ENCODE results near the gene DYNC1LI1.
"Not testable (repeated sequence)": the region's sequence is repeated elsewhere in the genome, so short reads cannot be mapped to it uniquely, and the experiment has no call there.

The DYNC1LI1 gene

GRCh38 chr3:32545305-32545704, 25.4 kb downstream of the DYNC1LI1 start:
- Histone ChIP-seq H3K36me3 (ENCODE audit: control insufficient read depth, insufficient read depth, low read length) (peaks cover 2% of the 10 kb centered on the region), H3K27me3 (replicated peaks; ENCODE audit: control insufficient read depth, insufficient read depth, low read length, poor library complexity, severe bottlenecking) (no peaks in the 10 kb centered on the region), H3K9me3 (ENCODE audit: control insufficient read depth, low read length) (no peaks in the 10 kb centered on the region), H3K4me1 (ENCODE audit: control insufficient read depth, insufficient read depth, low read length, poor library complexity, severe bottlenecking) (no peaks in the 10 kb centered on the region), H3K27ac (ENCODE audit: insufficient read depth, low read length, poor library complexity, severe bottlenecking) (no peak overlapping the region), H3K4me3 (ENCODE audit: insufficient read depth, low read depth, low read length, poor library complexity, severe bottlenecking) (no peak overlapping the region)
- no peak for DNase-seq

- Histone ChIP-seq H3K4me1 (ENCODE audit: control insufficient read depth, insufficient read depth, low read length, poor library complexity, severe bottlenecking) (no peaks in the 10 kb centered on the region), H3K4me3 (ENCODE audit: insufficient read depth, low read depth, low read length, poor library complexity, severe bottlenecking) (no peak overlapping the region), H3K9me3 (ENCODE audit: control insufficient read depth, low read length) (no peaks in the 10 kb centered on the region), H3K27me3 (replicated peaks; ENCODE audit: control insufficient read depth, insufficient read depth, low read length, poor library complexity, severe bottlenecking) (no peaks in the 10 kb centered on the region), H3K27ac (ENCODE audit: insufficient read depth, low read length, poor library complexity, severe bottlenecking) (no peak overlapping the region), H3K36me3 (ENCODE audit: control insufficient read depth, insufficient read depth, low read length) (peaks cover 2% of the 10 kb centered on the region)
- no peak for DNase-seq
These were observed 25.8 kb downstream of the DYNC1LI1 start for GRCh38 chr3:32544894-32545293.

GRCh38 chr3:32542807-32543206, 27.9 kb downstream of the DYNC1LI1 start:
- no peak for DNase-seq
- no peak overlapping the region for H3K27ac ChIP-seq (ENCODE audit: insufficient read depth, low read length, poor library complexity, severe bottlenecking)
- H3K4me3 ChIP-seq (ENCODE audit: insufficient read depth, low read depth, low read length, poor library complexity, severe bottlenecking), result no peak overlapping the region
- H3K27me3 ChIP-seq (replicated peaks; ENCODE audit: control insufficient read depth, insufficient read depth, low read length, poor library complexity, severe bottlenecking), result no peaks in the 10 kb centered on the region
- no peaks in the 10 kb centered on the region for H3K4me1 ChIP-seq (ENCODE audit: control insufficient read depth, insufficient read depth, low read length, poor library complexity, severe bottlenecking)
- H3K9me3 ChIP-seq (ENCODE audit: control insufficient read depth, low read length), result no peaks in the 10 kb centered on the region
- peaks cover 2% of the 10 kb centered on the region for H3K36me3 ChIP-seq (ENCODE audit: control insufficient read depth, insufficient read depth, low read length)

- Histone ChIP-seq H3K4me3 (ENCODE audit: insufficient read depth, low read depth, low read length, poor library complexity, severe bottlenecking) (no peak overlapping the region), H3K4me1 (ENCODE audit: control insufficient read depth, insufficient read depth, low read length, poor library complexity, severe bottlenecking) (no peaks in the 10 kb centered on the region), H3K36me3 (ENCODE audit: control insufficient read depth, insufficient read depth, low read length) (peaks cover 7% of the 10 kb centered on the region), H3K27me3 (replicated peaks; ENCODE audit: control insufficient read depth, insufficient read depth, low read length, poor library complexity, severe bottlenecking) (no peaks in the 10 kb centered on the region), H3K27ac (ENCODE audit: insufficient read depth, low read length, poor library complexity, severe bottlenecking) (no peak overlapping the region), H3K9me3 (ENCODE audit: control insufficient read depth, low read length) (no peaks in the 10 kb centered on the region)
- DNase-seq, result no peak
These were observed 29.8 kb downstream of the DYNC1LI1 start for GRCh38 chr3:32540899-32541298.

GRCh38 chr3:32532434-32532833, 38.2 kb downstream of the DYNC1LI1 start:
- Histone ChIP-seq H3K27ac (ENCODE audit: insufficient read depth, low read length, poor library complexity, severe bottlenecking) (no peak overlapping the region), H3K9me3 (ENCODE audit: control insufficient read depth, low read length) (no peaks in the 10 kb centered on the region), H3K27me3 (replicated peaks; ENCODE audit: control insufficient read depth, insufficient read depth, low read length, poor library complexity, severe bottlenecking) (no peaks in the 10 kb centered on the region), H3K4me3 (ENCODE audit: insufficient read depth, low read depth, low read length, poor library complexity, severe bottlenecking) (no peak overlapping the region), H3K36me3 (ENCODE audit: control insufficient read depth, insufficient read depth, low read length) (peaks cover 23% of the 10 kb centered on the region), H3K4me1 (ENCODE audit: control insufficient read depth, insufficient read depth, low read length, poor library complexity, severe bottlenecking) (no peaks in the 10 kb centered on the region)
- no peak for DNase-seq

GRCh38 chr3:32531010-32531647, 39.5 kb downstream of the DYNC1LI1 start:
- H3K27ac ChIP-seq (ENCODE audit: insufficient read depth, low read length, poor library complexity, severe bottlenecking), result no peak overlapping the region
- H3K4me3 ChIP-seq (ENCODE audit: insufficient read depth, low read depth, low read length, poor library complexity, severe bottlenecking), result no peak overlapping the region
- no peak for DNase-seq
- no peaks in the 10 kb centered on the region for H3K9me3 ChIP-seq (ENCODE audit: control insufficient read depth, low read length)
- no peaks in the 10 kb centered on the region for H3K4me1 ChIP-seq (ENCODE audit: control insufficient read depth, insufficient read depth, low read length, poor library complexity, severe bottlenecking)
- peaks cover 28% of the 10 kb centered on the region for H3K36me3 ChIP-seq (ENCODE audit: control insufficient read depth, insufficient read depth, low read length)
- no peaks in the 10 kb centered on the region for H3K27me3 ChIP-seq (replicated peaks; ENCODE audit: control insufficient read depth, insufficient read depth, low read length, poor library complexity, severe bottlenecking)

GRCh38 chr3:32525720-32526119, 44.9 kb downstream of the DYNC1LI1 start:
- no peak for DNase-seq
- Histone ChIP-seq H3K27me3 (replicated peaks; ENCODE audit: control insufficient read depth, insufficient read depth, low read length, poor library complexity, severe bottlenecking) (no peaks in the 10 kb centered on the region), H3K4me3 (ENCODE audit: insufficient read depth, low read depth, low read length, poor library complexity, severe bottlenecking) (no peak overlapping the region), H3K4me1 (ENCODE audit: control insufficient read depth, insufficient read depth, low read length, poor library complexity, severe bottlenecking) (no peaks in the 10 kb centered on the region), H3K36me3 (ENCODE audit: control insufficient read depth, insufficient read depth, low read length) (peaks cover 15% of the 10 kb centered on the region), H3K27ac (ENCODE audit: insufficient read depth, low read length, poor library complexity, severe bottlenecking) (no peak overlapping the region), H3K9me3 (ENCODE audit: control insufficient read depth, low read length) (no peaks in the 10 kb centered on the region)

GRCh38 chr3:32522682-32523081, 48.0 kb downstream of the DYNC1LI1 start:
- peaks cover 10% of the 10 kb centered on the region for H3K36me3 ChIP-seq (ENCODE audit: control insufficient read depth, insufficient read depth, low read length)
- DNase-seq, result no peak
- no peak overlapping the region for H3K4me3 ChIP-seq (ENCODE audit: insufficient read depth, low read depth, low read length, poor library complexity, severe bottlenecking)
- no peaks in the 10 kb centered on the region for H3K4me1 ChIP-seq (ENCODE audit: control insufficient read depth, insufficient read depth, low read length, poor library complexity, severe bottlenecking)
- no peaks in the 10 kb centered on the region for H3K27me3 ChIP-seq (replicated peaks; ENCODE audit: control insufficient read depth, insufficient read depth, low read length, poor library complexity, severe bottlenecking)
- H3K27ac ChIP-seq (ENCODE audit: insufficient read depth, low read length, poor library complexity, severe bottlenecking), result no peak overlapping the region
- no peaks in the 10 kb centered on the region for H3K9me3 ChIP-seq (ENCODE audit: control insufficient read depth, low read length)

- H3K27me3 ChIP-seq (replicated peaks; ENCODE audit: control insufficient read depth, insufficient read depth, low read length, poor library complexity, severe bottlenecking); H3K36me3 ChIP-seq (ENCODE audit: control insufficient read depth, insufficient read depth, low read length); H3K4me1 ChIP-seq (ENCODE audit: control insufficient read depth, insufficient read depth, low read length, poor library complexity, severe bottlenecking); H3K27ac ChIP-seq (ENCODE audit: insufficient read depth, low read length, poor library complexity, severe bottlenecking); H3K4me3 ChIP-seq (ENCODE audit: insufficient read depth, low read depth, low read length, poor library complexity, severe bottlenecking); H3K9me3 ChIP-seq (ENCODE audit: control insufficient read depth, low read length); DNase-seq: not testable (repeated sequence)
These were observed 51.7 kb downstream of the DYNC1LI1 start for GRCh38 chr3:32518921-32519320.

GRCh38 chr3:32516751-32517150, 53.9 kb downstream of the DYNC1LI1 start:
- H3K27ac ChIP-seq (ENCODE audit: insufficient read depth, low read length, poor library complexity, severe bottlenecking); DNase-seq; H3K27me3 ChIP-seq (replicated peaks; ENCODE audit: control insufficient read depth, insufficient read depth, low read length, poor library complexity, severe bottlenecking); H3K36me3 ChIP-seq (ENCODE audit: control insufficient read depth, insufficient read depth, low read length); H3K4me1 ChIP-seq (ENCODE audit: control insufficient read depth, insufficient read depth, low read length, poor library complexity, severe bottlenecking); H3K4me3 ChIP-seq (ENCODE audit: insufficient read depth, low read depth, low read length, poor library complexity, severe bottlenecking); H3K9me3 ChIP-seq (ENCODE audit: control insufficient read depth, low read length): not testable (repeated sequence)

Data from effector memory CD4-positive, alpha-beta T cell (primary cell).